H54 (cell line): Measurements from ENCODE around the gene RSAD2.

ENCODE experiments used
- DNase-seq: peaks from one replicate; pipeline ENCODE4 v3.0.0; 2011; ENCODE audit warnings: low spot score, mixed read lengths; ENCODE audit not compliant: insufficient read length
- FAIRE-seq: peaks from 3 replicates; lab custom pipeline; 2011; peaks lifted over from hg19 to GRCh38; lab: Jason Lieb, UNC
- POLR2A ChIP-seq: IDR thresholded peaks from 2 replicates; pipeline ENCODE4 v1.6.1; 2011; ENCODE audit warnings: low read depth, mild to moderate bottlenecking, low read length

RSAD2 gene

DNA sequence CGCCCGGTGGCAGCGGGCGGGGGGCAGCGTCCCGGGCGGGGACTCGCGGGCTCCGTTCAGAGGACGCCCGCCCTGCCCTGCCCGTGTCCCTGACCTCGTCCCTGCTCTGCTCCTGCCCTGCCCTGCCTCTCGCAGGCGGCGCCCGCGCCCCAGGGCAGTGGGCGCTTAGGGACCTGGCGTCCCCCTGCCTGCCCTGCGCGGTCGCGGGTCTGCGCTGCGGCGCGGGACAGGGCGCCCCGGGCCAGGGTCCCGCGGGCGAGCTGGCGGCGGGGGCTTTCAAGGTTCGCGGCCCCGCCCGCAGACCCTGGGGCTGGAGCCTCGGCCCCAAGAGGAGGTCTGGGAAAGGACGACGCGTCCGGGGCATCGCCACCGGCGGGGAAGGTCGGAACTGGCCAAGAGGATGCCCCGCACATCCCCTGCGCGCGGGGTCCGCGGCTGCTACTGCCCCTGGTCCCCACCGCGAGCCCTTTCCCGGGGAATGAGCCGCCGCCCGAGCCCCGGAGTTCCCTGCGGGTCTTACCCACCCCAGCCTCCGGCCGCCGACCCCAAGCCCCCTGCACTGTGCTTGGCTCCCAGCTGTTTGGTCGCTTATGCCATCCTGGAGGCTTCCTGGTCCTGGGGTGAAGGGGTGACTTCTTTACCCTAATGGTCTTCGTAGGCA, 40.3 kb downstream of the RSAD2 start:
- no peak for FAIRE-seq
- TF ChIP-seq POLR2A: no peak
- no peak for DNase-seq

DNA sequence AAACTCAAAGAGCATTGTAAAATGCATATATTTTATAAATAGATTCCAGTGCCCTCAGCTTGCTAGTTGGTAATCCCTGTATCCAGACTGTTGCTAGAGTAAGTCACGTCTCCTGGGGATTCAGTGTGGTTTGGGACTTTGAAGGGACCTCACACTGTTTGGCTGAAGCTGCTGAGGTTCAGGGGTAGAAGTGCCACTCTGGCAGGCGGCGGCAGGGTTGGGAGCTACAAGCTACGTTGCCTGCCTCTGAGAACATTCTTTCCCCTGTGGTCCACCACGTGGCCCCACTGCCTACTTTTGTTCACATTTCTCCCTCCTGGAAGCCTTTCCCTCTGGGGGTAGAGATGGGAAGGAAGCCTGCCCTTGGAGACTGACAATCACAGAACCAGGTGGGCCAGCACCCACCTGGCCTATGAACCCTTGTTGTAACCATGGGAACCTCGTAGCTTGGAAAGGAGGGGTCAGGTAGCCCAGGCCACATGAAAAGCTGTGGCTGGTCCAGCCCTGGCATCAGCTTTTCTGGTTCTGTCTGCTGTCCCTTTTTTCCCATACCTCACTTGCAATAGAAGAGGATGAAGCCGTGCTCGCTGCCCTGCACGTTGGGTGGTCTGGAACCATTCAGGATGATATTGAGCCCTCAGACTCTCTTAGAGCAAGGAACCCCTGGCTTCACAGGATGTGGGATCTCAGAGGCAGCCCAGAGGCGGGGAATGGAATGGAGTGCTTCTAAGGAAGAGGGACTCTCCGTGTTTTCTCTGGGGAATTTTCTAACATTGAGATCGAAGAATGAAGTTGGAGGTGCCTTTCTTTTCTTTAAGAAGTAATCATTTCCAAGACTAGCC, 42.5 kb downstream of the RSAD2 start:
- no peak for TF ChIP-seq POLR2A
- no peak for FAIRE-seq
- no peak for DNase-seq

DNA sequence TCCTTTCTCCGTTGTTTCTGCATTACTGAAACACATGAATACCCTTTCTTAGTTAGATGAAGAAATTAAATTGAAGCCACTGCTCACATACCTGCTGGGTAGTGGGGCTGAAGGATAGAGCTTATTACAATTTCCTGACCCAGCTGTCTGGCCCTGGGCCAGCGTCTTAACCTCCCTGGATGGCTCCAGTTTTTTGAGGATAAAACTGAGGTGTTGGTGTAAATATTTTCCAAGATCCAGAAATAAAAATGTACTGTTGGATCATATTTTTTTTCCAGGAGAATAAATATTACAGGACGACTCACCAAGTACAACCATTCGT, 43.1 kb downstream of the RSAD2 start:
- FAIRE-seq: no peak
- no peak for DNase-seq
- TF ChIP-seq POLR2A: no peak

DNA sequence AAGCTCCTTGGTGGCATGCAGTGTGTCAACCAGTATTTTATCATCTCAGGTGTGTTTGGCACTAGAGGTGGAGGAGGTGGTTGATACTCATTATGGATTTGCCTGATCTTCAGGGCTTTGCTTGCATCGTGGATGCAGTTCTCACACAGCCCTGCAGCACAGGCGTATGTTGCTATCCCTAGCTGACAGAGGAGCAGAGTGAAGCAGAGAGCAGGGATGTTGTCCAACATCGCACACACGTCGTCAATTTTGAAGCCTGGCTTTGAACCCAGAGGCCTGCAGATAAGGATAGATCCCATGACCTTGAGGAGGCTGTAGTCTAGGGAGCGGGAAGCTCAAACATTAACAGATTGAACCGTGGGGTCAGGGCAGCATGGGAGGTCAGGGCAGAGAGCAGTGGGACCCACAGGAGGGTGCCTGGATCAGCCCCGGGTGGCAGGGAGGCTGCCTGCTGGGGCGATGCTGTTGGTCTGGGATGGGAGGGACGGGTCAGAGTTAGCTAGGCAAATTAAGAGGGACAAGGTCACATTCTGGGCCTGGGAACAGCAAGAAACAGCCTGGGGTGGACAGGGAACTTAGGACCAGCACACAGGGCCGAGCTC, 43.8 kb downstream of the RSAD2 start:
- DNase-seq: no peak
- no peak for TF ChIP-seq POLR2A
- FAIRE-seq: no peak

DNA sequence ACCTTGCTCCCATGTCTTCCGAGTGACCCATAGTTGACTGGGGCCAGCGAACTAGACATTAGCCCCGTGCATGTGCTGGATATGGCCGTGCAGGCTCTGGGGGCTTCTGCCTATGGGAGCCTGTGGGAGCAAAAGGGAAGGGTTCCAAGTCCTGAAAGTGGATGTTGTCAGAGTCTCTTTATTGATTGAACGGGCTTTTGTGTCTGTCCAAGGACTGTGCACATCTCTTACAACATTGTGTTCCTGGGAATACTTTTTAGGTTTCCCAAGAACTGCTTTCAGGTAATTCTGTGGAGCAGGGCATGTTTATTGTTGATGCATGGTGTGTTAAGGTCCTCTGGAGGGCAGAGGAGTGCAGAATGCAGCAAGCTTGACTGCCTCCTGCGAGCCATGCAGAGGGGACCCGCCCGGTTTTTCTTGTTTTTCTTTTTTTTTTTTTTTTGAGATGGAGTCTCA, 44.7 kb downstream of the RSAD2 start:
- no peak for DNase-seq
- FAIRE-seq: no peak
- TF ChIP-seq POLR2A: no peak

DNA sequence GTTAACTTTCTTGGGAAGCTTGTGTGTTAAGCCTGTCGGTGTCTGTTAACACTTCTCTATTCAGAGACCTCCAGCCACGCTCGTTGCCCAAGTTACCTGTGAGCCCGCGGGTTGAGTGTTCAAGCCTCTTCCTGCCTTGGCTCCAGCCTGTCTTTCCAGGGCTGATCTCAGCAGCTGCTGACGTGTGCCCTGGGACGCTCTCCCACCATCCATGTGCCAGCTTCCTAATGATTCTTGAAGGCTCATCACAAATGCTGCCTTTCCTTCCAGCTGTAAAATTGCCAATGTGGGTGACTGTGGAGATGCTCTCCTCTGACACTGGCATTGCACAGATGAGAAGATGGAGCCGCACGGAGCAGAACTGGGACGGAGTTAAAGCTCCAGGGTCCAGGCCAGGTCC, 45.7 kb downstream of the RSAD2 start:
- no peak for DNase-seq
- no peak for FAIRE-seq
- TF ChIP-seq POLR2A: no peak

DNA sequence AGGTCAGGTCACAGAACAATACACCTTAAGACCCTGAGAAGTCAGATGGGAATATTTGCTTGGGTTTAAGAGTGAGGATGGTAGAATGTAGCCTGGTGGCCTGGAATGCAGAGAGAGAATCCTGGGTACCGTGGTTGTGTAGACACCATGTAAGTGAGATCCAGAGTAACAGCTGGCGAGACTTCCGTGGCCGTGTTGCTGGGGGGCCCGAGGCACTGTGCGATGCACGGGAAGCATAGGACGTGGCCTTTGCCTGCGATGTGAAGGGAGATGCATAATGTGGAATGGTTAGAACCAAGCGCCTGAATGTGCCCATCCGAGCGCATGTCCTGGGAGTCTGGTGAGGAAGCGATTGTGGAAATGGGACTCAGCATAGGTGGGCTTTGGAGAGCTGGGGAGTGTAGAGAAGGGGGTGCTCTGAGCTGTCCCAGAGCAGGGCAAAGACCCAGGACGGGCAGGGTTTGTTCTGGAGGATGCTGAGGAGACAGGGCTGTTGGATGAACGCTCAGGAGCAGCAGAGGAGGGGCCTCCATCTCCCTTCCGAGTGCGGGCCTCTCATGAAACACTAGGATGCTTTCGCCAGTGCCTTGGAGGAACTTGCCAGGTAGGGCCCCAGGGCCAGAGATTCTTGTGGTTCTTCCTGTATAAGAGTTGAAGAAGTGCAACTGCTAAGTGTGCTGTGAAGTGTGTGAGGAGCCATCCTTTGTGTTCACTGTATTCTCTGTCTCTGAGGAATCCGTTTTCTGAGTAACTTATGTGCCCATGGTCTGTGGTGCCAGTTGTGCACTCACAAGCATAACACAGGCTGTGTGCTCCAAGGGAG, 46.7 kb downstream of the RSAD2 start:
- DNase-seq: no peak
- no peak for FAIRE-seq
- TF ChIP-seq POLR2A: no peak

DNA sequence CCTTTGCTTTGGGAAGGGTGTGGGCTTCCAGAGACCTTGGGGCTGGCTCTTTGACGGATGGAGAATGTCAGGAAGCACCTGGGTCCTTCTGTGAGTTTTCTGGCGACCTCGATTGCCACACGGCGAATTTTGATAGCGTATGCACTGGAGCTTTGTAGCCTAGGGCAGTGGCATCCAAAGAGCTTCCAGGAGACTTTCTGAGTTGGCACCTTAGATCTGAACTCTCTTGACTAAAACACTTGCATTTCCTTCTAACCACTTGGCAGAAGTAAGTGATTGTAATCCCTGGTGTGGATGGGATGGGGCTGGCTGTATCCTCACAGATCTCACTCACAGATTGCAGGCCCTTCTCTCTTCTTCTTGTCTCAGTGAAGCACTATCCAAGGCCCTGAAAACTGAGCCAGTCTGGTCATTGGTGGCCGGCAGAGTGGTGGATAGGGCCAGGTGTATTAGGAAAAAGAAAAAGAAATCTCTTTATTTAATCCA, 47.4 kb downstream of the RSAD2 start:
- DNase-seq: no peak
- FAIRE-seq: no peak
- no peak for TF ChIP-seq POLR2A

DNA sequence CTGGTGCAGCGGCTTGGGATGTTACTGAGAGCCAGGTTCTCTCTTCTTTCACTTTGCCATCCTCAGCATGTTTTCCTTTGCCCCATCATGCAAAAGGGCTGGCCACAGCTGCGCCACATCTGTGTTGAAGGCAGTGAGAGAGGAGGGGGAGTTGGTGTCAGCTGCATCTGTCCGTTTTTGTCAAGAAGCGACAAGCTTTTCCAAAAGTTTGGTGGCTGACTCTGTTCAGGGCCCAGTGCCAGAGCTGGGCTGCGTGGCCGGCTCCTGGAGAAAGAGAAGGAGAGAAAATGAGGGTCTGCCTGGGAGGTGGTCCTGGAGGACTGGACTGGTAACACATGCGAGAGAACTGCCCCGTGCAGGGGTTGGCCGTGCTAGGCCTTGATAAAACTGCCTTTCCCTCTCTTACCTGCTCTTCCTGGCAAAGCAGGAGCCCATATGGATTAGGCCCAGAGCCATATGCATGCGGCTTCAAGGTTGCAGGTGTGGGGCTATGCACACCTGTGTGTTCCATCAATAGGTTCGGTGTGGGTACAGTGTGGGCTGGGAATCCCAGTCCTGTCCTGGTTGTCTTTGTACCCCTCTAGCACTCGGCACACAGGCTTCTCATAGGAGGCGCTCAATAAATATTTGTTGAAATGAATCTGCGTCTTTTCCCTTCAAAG, 48.6 kb downstream of the RSAD2 start:
- FAIRE-seq: no peak
- no peak for DNase-seq
- no peak for TF ChIP-seq POLR2A

DNA sequence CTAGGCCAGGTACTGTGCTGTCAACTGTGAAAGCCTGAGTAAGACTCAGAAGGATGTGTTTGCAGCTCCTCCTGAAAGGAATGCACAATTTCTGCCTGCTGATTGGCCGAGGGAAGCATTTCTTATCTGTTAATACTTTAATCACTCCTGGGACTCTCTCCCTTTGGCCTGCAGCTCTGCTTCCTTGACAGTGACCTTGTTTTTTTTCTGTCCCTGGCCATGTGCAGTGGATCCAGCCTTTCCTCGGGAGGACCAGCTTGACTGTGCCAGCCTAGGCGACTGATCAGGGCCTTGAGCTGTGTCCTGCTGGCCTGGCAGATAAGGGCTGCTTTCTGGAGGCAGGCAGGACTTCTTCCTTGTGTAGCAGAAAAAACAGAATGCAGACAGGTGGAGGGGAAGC, 49.6 kb downstream of the RSAD2 start:
- FAIRE-seq: no peak
- TF ChIP-seq POLR2A: no peak
- no peak for DNase-seq

DNA sequence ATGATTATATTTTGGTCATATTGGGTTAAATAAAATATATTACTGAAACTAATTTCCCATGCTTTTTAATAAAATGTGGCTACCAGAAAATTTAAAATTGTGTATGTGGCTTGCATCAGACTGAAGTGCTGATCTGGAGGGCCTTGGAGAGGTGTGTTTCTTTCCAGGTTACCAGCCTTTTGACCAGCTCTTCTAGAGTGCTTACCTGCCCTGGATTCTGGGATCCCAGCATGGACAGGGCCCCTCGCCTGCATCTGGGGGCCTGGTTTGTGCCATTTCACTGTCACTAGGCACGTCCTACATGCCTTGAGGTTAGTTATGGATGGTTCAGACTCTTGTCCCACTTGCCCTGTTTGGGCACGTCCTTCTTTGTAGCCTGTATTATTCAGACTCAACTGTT, 50.2 kb downstream of the RSAD2 start:
- TF ChIP-seq POLR2A: no peak
- DNase-seq: no peak
- no peak for FAIRE-seq

DNA sequence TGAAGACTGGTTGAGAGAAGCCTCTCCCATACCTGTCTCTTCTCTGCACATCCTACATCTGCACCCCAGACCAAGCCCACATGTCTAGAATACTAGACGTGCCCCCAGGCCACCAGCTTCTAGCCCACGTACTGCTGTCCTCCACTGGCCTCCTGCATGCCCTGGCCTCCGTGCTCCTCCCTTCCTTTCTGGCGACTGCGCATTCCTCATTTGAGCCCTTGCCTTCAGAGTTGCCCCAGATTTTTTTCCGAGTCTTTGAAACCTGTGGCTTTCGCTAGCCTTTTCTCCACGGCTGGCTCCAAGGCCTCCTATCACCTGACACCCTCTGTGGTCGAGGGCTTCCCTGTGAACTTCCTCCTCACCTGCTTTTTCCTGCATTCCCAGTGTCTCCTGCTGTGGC, 50.9 kb downstream of the RSAD2 start:
- no peak for FAIRE-seq
- no peak for TF ChIP-seq POLR2A

DNA sequence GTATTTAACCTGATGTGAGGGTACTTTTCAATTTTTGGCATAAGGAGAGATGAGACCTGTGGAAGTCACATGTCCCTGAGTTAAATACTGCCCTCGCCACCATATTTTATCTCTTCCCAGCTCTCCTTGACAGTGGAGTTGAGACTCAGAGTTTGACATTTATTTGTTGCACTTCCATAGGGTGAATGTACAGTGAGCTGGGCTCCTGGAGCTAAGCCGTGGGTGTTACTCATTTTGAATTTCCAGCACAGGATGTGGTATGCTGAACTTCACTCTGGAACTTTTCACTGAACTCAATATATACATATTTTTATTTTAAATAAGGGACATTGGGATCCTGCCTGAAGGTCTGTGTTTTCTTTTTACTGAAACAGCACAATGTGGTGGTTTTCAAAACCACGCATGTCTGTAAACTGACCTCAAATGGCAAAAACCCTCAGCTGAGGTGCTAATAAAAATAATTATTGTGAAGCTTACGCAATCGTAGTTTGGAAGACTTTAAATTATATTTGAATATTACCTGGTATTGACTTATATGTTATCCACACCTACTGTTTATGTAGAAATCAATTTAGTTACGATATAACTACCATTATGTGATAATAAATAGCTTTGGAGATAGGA, 51.7 kb downstream of the RSAD2 start:
- FAIRE-seq: no peak
- no peak for TF ChIP-seq POLR2A

More for the DNA sequence above, 50.9 kb downstream of the RSAD2 start:
- no peak for DNase-seq

More for the DNA sequence above, 51.7 kb downstream of the RSAD2 start:
- DNase-seq: no peak
